Adipocyte (in vitro differentiated cells): ENCODE data around the gene SERAC1.

Experiments used
- DNase-seq: peaks from one replicate; pipeline ENCODE4 v3.0.0-alpha.2; 2015; ENCODE audit warnings: low read depth
- H3K27me3 ChIP-seq: replicated peaks from 2 replicates; pipeline ENCODE4 v1.7.0; 2013; ENCODE audit warnings: mild to moderate bottlenecking, low read length, moderate library complexity; ENCODE audit not compliant: control insufficient read depth, insufficient read depth
- H3K36me3 ChIP-seq: 2 replicates; pipeline ENCODE4 v1.7.0; 2013; ENCODE audit warnings: low read length, mild to moderate bottlenecking, moderate library complexity; ENCODE audit not compliant: control insufficient read depth, insufficient read depth, severe bottlenecking
- H3K4me1 ChIP-seq: 2 replicates; pipeline ENCODE4 v1.7.0; 2013; ENCODE audit warnings: mild to moderate bottlenecking, low read length, moderate library complexity; ENCODE audit not compliant: control insufficient read depth, insufficient read depth
- H3K4me3 ChIP-seq: 2 replicates; pipeline ENCODE4 v1.7.0; 2013; ENCODE audit warnings: mild to moderate bottlenecking, low read length, moderate library complexity
- H3K9ac ChIP-seq: 2 replicates; pipeline ENCODE4 v1.7.0; 2013; ENCODE audit warnings: mild to moderate bottlenecking, low read length, moderate library complexity
- H3K9me3 ChIP-seq: 2 replicates; pipeline ENCODE4 v1.7.0; 2013; ENCODE audit warnings: mild to moderate bottlenecking, low read length, moderate library complexity; ENCODE audit not compliant: control insufficient read depth

Gene SERAC1

DNA sequence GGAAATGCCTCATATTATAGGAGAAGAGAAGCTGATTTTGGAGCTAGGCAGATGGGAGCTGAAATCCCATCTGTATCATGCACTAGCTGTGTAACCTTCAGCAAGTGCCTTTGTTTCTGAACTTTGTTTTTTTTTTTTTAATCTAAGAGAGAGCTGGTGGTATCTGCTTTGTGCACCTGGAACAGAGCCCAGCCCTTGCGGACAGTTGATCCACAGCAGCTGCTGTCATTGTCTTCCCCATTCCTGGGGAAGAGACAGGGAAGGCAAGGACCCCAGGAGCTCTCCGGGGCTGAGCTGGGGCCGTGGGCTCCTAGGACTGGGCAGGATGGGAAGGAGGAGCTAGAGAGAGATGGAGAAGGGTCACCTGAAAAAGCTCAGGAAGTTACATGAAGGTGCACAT lies 94.3 kb downstream of the SERAC1 start:
- H3K9me3 ChIP-seq, result no peaks in the 10 kb centered on the region
- peaks cover 8% of the 10 kb centered on the region for H3K36me3 ChIP-seq
- H3K4me3 ChIP-seq, result no peak overlapping the region
- H3K9ac ChIP-seq, result no peak overlapping the region
- no peaks in the 10 kb centered on the region for H3K27me3 ChIP-seq
- peaks cover under 1% of the 10 kb centered on the region for H3K4me1 ChIP-seq
- DNase-seq, result no peak

GRCh38 chr6:158072083-158072721 lies 95.9 kb downstream of the SERAC1 start:
- Histone ChIP-seq H3K36me3 (no peaks in the 10 kb centered on the region), H3K9me3 (no peaks in the 10 kb centered on the region), H3K27me3 (no peaks in the 10 kb centered on the region), H3K9ac (no peak overlapping the region), H3K4me3 (no peak overlapping the region), H3K4me1 (peaks cover 3% of the 10 kb centered on the region)
- DNase-seq, result peak; percentile 88

- no peak for DNase-seq
- no peaks in the 10 kb centered on the region for H3K36me3 ChIP-seq
- H3K4me3 ChIP-seq, result no peak overlapping the region
- H3K9me3 ChIP-seq, result no peaks in the 10 kb centered on the region
- no peaks in the 10 kb centered on the region for H3K27me3 ChIP-seq
- peaks cover 3% of the 10 kb centered on the region for H3K4me1 ChIP-seq
- H3K9ac ChIP-seq, result no peak overlapping the region
These were observed 96.7 kb downstream of the SERAC1 start for GRCh38 chr6:158071121-158072082.

DNA sequence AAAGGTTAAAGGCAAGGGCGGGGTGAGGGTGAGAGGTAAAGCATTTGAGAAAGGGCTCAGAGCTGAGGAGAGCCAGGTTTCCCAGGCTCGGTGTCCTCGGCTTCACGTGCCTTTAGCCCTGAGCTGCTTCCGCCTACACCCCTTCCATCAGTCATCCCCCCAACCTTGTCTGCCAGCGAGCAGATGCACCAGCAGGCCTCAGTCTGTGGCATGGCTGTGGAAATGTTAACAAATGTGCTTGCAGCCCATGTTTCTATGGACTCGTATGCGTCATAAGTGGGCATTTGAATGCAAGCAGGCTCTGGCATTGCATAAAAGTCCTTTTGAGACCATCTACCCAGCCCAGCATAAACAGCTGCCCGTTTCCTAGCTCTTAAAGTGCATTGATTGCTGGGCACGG lies 97.5 kb downstream of the SERAC1 start:
- Histone ChIP-seq H3K4me1 (peaks cover 3% of the 10 kb centered on the region), H3K9ac (no peak overlapping the region), H3K9me3 (no peaks in the 10 kb centered on the region), H3K27me3 (no peaks in the 10 kb centered on the region), H3K4me3 (no peak overlapping the region), H3K36me3 (no peaks in the 10 kb centered on the region)
- no peak for DNase-seq

DNA sequence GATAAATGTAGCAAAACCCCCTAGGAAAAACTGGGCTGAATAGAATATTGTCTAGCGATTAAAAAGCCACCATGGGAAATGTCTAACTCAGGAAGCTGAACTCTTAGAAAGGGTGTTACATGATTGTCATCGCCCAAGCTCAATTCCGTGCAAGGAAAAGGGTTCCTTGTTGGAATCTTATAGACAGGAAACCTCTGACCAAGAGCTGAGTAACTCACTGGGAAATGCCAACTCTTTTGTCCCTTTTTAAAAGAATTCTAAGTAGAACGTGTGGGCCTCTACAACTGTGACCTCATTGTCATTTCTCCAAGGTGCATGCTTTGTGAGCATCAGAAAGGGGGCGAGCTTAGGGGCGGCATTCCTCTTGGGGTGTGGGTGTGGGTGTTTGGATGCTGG lies 98.3 kb downstream of the SERAC1 start:
- H3K27me3 ChIP-seq, result no peaks in the 10 kb centered on the region
- peak; percentile 25 for DNase-seq
- peaks cover 3% of the 10 kb centered on the region for H3K4me1 ChIP-seq
- H3K9ac ChIP-seq, result no peak overlapping the region
- no peaks in the 10 kb centered on the region for H3K36me3 ChIP-seq
- no peaks in the 10 kb centered on the region for H3K9me3 ChIP-seq
- no peak overlapping the region for H3K4me3 ChIP-seq

- H3K4me3 ChIP-seq, result no peak overlapping the region
- H3K4me1 ChIP-seq, result peaks cover 3% of the 10 kb centered on the region
- DNase-seq, result peak; percentile 45
- no peaks in the 10 kb centered on the region for H3K9me3 ChIP-seq
- H3K27me3 ChIP-seq, result no peaks in the 10 kb centered on the region
- H3K36me3 ChIP-seq, result no peaks in the 10 kb centered on the region
- H3K9ac ChIP-seq, result no peak overlapping the region
These were observed 98.9 kb downstream of the SERAC1 start for GRCh38 chr6:158068893-158069799.

GRCh38 chr6:158068156-158068892 lies 99.7 kb downstream of the SERAC1 start:
- no peak for DNase-seq
- H3K4me3 ChIP-seq, result no peak overlapping the region
- no peaks in the 10 kb centered on the region for H3K36me3 ChIP-seq
- peaks cover 3% of the 10 kb centered on the region for H3K4me1 ChIP-seq
- H3K9me3 ChIP-seq, result no peaks in the 10 kb centered on the region
- H3K27me3 ChIP-seq, result no peaks in the 10 kb centered on the region
- H3K9ac ChIP-seq, result no peak overlapping the region

DNA sequence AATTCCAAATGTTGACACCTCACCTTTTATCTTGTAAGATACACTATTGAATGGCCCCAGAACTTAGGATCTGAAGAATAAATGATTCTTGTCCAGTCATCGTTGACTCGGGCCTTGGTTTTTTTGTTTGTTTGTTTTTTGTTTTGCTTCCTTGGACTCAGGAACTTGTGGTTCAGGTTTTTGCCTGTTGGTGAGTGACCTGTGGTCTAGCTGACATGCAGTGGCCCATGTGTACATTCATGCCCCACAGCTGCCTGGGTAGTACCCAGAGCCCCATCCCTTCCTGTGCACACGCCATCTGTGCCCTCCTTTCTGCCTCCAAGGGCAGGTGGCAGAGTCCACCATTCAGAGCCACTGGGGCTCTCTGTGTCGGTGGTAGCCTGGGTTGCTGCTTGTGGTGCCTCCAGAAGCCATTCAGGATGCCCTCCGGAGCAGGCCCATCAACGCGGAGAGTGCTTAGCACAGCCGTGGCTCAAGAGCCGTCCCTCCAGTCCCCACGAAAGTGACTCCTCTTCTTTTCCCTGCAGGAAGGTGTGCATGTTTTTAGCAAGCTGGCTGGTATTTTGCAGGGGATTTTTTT lies 100.5 kb downstream of the SERAC1 start:
- H3K27me3 ChIP-seq, result no peaks in the 10 kb centered on the region
- H3K36me3 ChIP-seq, result peaks cover 4% of the 10 kb centered on the region
- no peak overlapping the region for H3K9ac ChIP-seq
- H3K9me3 ChIP-seq, result peaks cover 4% of the 10 kb centered on the region
- no peak for DNase-seq
- H3K4me3 ChIP-seq, result no peak overlapping the region
- peaks cover 3% of the 10 kb centered on the region for H3K4me1 ChIP-seq

DNA sequence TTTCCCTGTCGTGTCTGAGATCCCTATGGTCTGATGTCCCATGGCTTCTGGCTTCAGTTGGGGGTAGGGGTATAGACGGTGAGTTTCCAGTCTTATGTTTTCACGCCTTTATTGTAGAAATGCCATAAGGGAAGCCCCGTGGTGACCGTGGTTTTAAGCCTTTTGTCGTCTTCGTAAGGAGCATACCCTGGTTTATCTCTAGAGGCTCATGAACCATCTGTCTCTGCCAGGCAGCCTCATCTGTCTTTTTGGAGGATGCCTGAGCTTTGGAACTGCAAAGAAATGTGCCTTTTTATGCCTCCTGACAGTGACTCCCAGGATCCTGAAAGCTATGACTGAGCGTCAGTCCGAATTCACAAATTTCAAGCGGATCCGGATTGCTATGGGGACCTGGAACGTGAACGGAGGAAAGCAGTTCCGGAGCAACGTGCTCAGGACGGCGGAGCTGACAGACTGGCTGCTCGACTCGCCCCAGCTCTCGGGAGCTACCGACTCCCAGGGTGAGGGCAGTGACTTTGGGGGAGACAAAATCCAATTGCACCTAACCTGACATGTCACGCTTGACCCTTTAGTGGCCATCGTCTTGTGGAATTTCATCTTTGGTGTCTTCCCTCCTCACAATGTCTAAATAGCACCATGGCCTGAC lies 101.8 kb downstream of the SERAC1 start:
- Histone ChIP-seq H3K36me3 (peaks cover 4% of the 10 kb centered on the region), H3K4me3 (no peak overlapping the region), H3K9me3 (peaks cover 6% of the 10 kb centered on the region), H3K9ac (no peak overlapping the region), H3K27me3 (no peaks in the 10 kb centered on the region), H3K4me1 (peaks cover 4% of the 10 kb centered on the region)
- DNase-seq, result no peak

- no peaks in the 10 kb centered on the region for H3K27me3 ChIP-seq
- no peak overlapping the region for H3K9ac ChIP-seq
- H3K36me3 ChIP-seq, result peaks cover 4% of the 10 kb centered on the region
- no peak overlapping the region for H3K4me3 ChIP-seq
- H3K9me3 ChIP-seq, result peaks cover 6% of the 10 kb centered on the region
- H3K4me1 ChIP-seq, result peaks cover 18% of the 10 kb centered on the region
- DNase-seq, result no peak
These were observed 103.3 kb downstream of the SERAC1 start for GRCh38 chr6:158064725-158065251.
